ENCODE measurements around the gene HLA-DPB1.

- TF ChIP-seq EZH2 (IDR thresholded peaks at IDR 0.05; ENCODE audit: insufficient read depth, poor library complexity, severe bottlenecking) (no peak), EZH2phosphoT487 (IDR thresholded peaks at IDR 0.05; ENCODE audit: insufficient read depth, low read depth) (no peak)
Observed at GRCh38 chr6:33108307-33108706, 32.5 kb downstream of the HLA-DPB1 start.

Data from GM23248 (cell line).